Osteoblast (primary cell): ENCODE results near the gene EHBP1. TPM values are rescaled to one million over a fixed set of nuclear protein-coding genes. Genes with fewer than 3 reads are reported as not detected.

ENCODE experiments used
- DNase-seq: peaks from one replicate; pipeline ENCODE4 v3.0.0; 2011; ENCODE audit warnings: low spot score, mixed read lengths; ENCODE audit not compliant: insufficient read length; ENCODE audit errors: missing footprints
- H2AFZ ChIP-seq: 2 replicates; pipeline ENCODE4 v1.6.0; 2011; ENCODE audit warnings: mild to moderate bottlenecking, low read length
- H3K27ac ChIP-seq: 2 replicates; pipeline ENCODE4 v1.5.1; 2011; ENCODE audit warnings: mild to moderate bottlenecking, low read depth, low read length, moderate library complexity
- H3K27me3 ChIP-seq: 2 replicates; pipeline ENCODE4 v1.6.0; 2012; ENCODE audit warnings: mild to moderate bottlenecking, control low read depth, inconsistent platforms, low read length, moderate library complexity; ENCODE audit not compliant: insufficient read depth
- H3K36me3 ChIP-seq: 2 replicates; pipeline ENCODE4 v1.5.1; 2011; ENCODE audit warnings: mild to moderate bottlenecking, low read length, control low read depth, moderate library complexity; ENCODE audit not compliant: insufficient read depth
- H3K4me1 ChIP-seq: 2 replicates; pipeline ENCODE4 v1.5.1; 2011; ENCODE audit warnings: mild to moderate bottlenecking, low read length, control low read depth, moderate library complexity; ENCODE audit not compliant: insufficient read depth
- H3K4me2 ChIP-seq: 2 replicates; pipeline ENCODE4 v1.6.0; 2011; ENCODE audit warnings: mild to moderate bottlenecking, low read length; ENCODE audit not compliant: insufficient read depth
- H3K4me3 ChIP-seq: fragments of 200-600 bp; sonication (generic); 3 replicates; pipeline ENCODE4 v1.5.1; 2012; ENCODE audit warnings: mild to moderate bottlenecking, low read length, inconsistent platforms; ENCODE audit not compliant: insufficient read depth
- H3K79me2 ChIP-seq: 2 replicates; pipeline ENCODE4 v1.6.0; 2012; ENCODE audit warnings: mild to moderate bottlenecking, low read length, control low read depth, inconsistent platforms; ENCODE audit not compliant: insufficient read depth
- H3K9me3 ChIP-seq: 2 replicates; pipeline ENCODE4 v1.5.1; 2011; ENCODE audit warnings: low read depth, low read length, control low read depth
- H4K20me1 ChIP-seq: 2 replicates; pipeline ENCODE4 v1.6.0; 2012; ENCODE audit warnings: mild to moderate bottlenecking, low read length, control low read depth; ENCODE audit not compliant: insufficient read depth
- CTCF ChIP-seq: IDR thresholded peaks from 2 replicates; pipeline ENCODE4 v1.5.1; 2011; ENCODE audit warnings: mild to moderate bottlenecking, low read depth, low read length, moderate library complexity; ENCODE audit errors: extremely low read depth
- total RNA-seq: library from RNA; depleted of rRNA; stranded (reverse); fragments of >200 nt; gene quantifications from 2 replicates; pipeline ENCODE4 v1.2.3, GENCODE V29; 2012

Gene EHBP1
- total RNA-seq, 1 donor, result 96.3 TPM

DNA sequence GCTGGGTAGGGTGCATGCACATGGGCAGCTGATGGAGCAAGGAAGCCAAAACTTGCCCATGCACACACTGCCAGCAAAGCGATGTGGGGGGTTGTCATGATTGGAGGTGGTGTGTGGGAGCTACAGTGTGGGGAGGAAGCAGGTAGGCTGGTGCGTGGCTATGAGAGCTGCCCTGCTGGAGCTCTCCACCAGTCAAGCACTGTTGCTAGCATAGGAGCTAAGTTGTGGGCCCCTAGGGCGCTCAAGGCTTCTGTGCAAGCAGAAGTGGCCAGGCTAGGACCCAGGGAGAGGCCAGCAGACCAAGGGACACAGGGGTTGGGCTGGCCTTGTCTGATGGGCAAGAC, 20.2 kb downstream of the EHBP1 start:
- Histone ChIP-seq H3K4me3 (no peak overlapping the region), H3K9me3 (no peaks in the 10 kb centered on the region), H3K79me2 (peaks cover 90% of the 10 kb centered on the region), H3K4me1 (peaks cover 4% of the 10 kb centered on the region), H3K27me3 (no peaks in the 10 kb centered on the region), H2AFZ (no peak overlapping the region), H3K27ac (no peak overlapping the region), H3K36me3 (no peaks in the 10 kb centered on the region), H3K4me2 (no peak overlapping the region), H4K20me1 (peaks cover 36% of the 10 kb centered on the region)
- no peak for DNase-seq
- no peak for TF ChIP-seq CTCF

GRCh38 chr2:62727259-62727867, 21.9 kb downstream of the EHBP1 start:
- Histone ChIP-seq H3K4me1 (peaks cover 4% of the 10 kb centered on the region), H3K79me2 (peaks cover 88% of the 10 kb centered on the region), H3K4me2 (no peak overlapping the region), H3K27me3 (no peaks in the 10 kb centered on the region), H3K9me3 (no peaks in the 10 kb centered on the region), H3K36me3 (no peaks in the 10 kb centered on the region), H3K4me3 (no peak overlapping the region), H2AFZ (no peak overlapping the region), H4K20me1 (peaks cover 31% of the 10 kb centered on the region), H3K27ac (no peak overlapping the region)
- DNase-seq, result no peak
- no peak for TF ChIP-seq CTCF

GRCh38 chr2:62727876-62728566, 22.5 kb downstream of the EHBP1 start:
- peaks cover 4% of the 10 kb centered on the region for H3K4me1 ChIP-seq
- no peaks in the 10 kb centered on the region for H3K27me3 ChIP-seq
- peaks cover 88% of the 10 kb centered on the region for H3K79me2 ChIP-seq
- TF ChIP-seq CTCF, result no peak
- H3K27ac ChIP-seq, result no peak overlapping the region
- H3K4me2 ChIP-seq, result no peak overlapping the region
- DNase-seq, result no peak
- H3K9me3 ChIP-seq, result no peaks in the 10 kb centered on the region
- no peak overlapping the region for H3K4me3 ChIP-seq
- peaks cover 31% of the 10 kb centered on the region for H4K20me1 ChIP-seq
- H3K36me3 ChIP-seq, result no peaks in the 10 kb centered on the region
- H2AFZ ChIP-seq, result no peak overlapping the region

- Histone ChIP-seq H3K79me2 (peaks cover 87% of the 10 kb centered on the region), H3K4me1 (no peaks in the 10 kb centered on the region), H3K36me3 (no peaks in the 10 kb centered on the region)
Measured at GRCh38 chr2:62731275-62731674, 25.8 kb downstream of the EHBP1 start.

More at GRCh38 chr2:62731275-62731674, 25.8 kb downstream of the EHBP1 start:
- Histone ChIP-seq H3K9me3 (no peaks in the 10 kb centered on the region), H3K4me2 (no peak overlapping the region), H3K27ac (no peak overlapping the region), H3K27me3 (no peaks in the 10 kb centered on the region), H2AFZ (no peak overlapping the region), H4K20me1 (peaks cover 11% of the 10 kb centered on the region), H3K4me3 (no peak overlapping the region)
- DNase-seq, result no peak
- no peak for TF ChIP-seq CTCF
